Panc1 (cell line): ENCODE measurements around the gene KIRREL3.

ENCODE experiments used
- CTCF ChIP-seq: fragments of 450-650 bp; IDR thresholded peaks from 2 replicates; pipeline ENCODE4 v1.5.1; 2017; ENCODE audit warnings: mild to moderate bottlenecking
- POLR2AphosphoS5 ChIP-seq: IDR thresholded peaks from 2 replicates; pipeline ENCODE4 v1.6.1; 2012; ENCODE audit warnings: mild to moderate bottlenecking, low read depth, low read length, moderate library complexity
- REST ChIP-seq, 2 experiments: IDR thresholded peaks; 2 replicates each; pipeline ENCODE4 v1.6.1; 2011 to 2012; ENCODE audit warnings: low read depth in 2 of 2, control low read depth in 1 of 2, low read length in 1 of 2, mild to moderate bottlenecking in 1 of 2, moderate library complexity in 1 of 2; ENCODE audit not compliant: insufficient read depth in 1 of 2
- TCF7L2 ChIP-seq: IDR thresholded peaks from 2 replicates; pipeline ENCODE4 v1.6.1; 2011; ENCODE audit warnings: mild to moderate bottlenecking, low read depth, low read length, inconsistent platforms

GRCh38 chr11:126393143-126393542 is 607.4 kb downstream of the KIRREL3 start:
- TF ChIP-seq CTCF (no peak), POLR2AphosphoS5 (no peak), REST (IDR thresholded peaks at IDR 0.05; ENCODE audit: insufficient read depth in 1 of 2, low read depth in 2 of 2, low read length in 1 of 2) (no peak), TCF7L2 (no peak)
